NCI-H460 (cell line): ENCODE measurements around the gene CNPY1. TPM values are rescaled to one million over a fixed set of nuclear protein-coding genes. Genes with fewer than 3 reads are reported as not detected.
"Not testable (repeated sequence)": the region's sequence is repeated elsewhere in the genome, so short reads cannot be mapped to it uniquely, and the experiment has no call there.

Experiments used
- DNase-seq: peaks from one replicate; pipeline ENCODE4 v3.0.0-alpha.2; 2016; ENCODE audit warnings: low read depth; ENCODE audit errors: extremely low read depth
- total RNA-seq: library from RNA; depleted of rRNA; stranded (reverse); fragments of >200 nt; shearing (Covaris generic); gene quantifications from 2 replicates; pipeline ENCODE4 v1.2.3, GENCODE V29; 2014

CNPY1 gene
- total RNA-seq, 1 experiment from 2014 or later, result not detected

DNA sequence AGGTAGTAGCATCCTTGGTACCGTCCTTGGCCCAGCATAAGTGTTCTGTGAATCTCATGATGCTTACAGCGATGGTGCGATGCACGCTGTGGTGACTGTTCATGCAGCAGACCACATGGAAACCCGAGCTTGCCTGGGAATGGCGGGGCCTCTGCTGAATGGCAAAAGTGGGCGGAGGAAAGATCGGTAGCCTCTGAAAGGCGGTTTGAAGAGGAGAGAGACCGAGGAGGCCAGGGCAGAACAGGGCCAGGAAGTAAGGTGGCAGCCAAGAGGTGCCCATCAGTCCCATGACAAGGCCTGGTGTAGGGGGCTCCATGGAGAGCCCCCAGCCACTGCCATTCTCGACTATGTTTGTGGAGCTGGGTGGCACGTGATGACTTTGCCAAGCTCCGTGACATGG, 33.2 kb upstream of the CNPY1 start:
- no peak for DNase-seq

DNA sequence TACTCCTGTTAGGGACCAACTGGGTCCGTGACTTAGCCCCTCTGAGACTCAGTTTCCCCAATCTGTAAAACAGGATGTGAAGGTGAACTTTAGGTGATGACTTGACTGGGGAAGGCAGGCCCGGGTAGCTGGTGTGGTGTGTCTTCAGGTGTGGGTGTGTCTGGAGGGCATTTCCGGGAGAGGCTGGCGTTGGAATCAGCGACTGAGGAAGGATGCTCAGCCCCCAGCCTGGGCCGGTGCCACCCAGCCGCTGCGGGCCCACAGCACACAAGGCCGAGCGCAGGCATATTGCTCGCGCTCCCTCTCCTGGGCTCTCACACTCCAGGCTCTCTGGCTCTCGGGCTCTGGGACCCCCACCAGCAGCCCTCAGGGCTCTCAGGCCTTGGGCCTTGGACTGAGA, 31.7 kb upstream of the CNPY1 start:
- DNase-seq, result no peak

DNA sequence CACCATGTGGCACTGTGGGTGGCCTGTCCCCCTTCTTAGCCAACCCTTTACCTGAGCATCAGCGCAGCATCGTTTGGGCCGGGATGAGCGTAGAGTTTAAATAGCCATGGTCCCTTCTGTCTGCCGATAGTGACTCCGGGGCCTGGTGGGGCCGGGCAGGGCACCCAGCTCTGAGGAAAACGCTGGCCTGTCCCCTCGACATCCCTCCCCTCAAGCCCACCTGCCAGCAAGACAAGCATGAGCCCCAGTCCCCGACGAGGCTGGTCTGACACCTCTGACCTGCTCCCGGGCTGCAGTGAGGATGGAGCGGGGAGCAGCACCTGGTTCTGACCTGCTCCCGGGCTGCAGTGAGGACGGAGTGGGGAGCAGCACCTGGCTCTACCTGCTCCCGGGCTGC, 31.1 kb upstream of the CNPY1 start:
- DNase-seq, result no peak

GRCh38 chr7:155576900-155577508, 30.6 kb upstream of the CNPY1 start:
- no peak for DNase-seq

DNA sequence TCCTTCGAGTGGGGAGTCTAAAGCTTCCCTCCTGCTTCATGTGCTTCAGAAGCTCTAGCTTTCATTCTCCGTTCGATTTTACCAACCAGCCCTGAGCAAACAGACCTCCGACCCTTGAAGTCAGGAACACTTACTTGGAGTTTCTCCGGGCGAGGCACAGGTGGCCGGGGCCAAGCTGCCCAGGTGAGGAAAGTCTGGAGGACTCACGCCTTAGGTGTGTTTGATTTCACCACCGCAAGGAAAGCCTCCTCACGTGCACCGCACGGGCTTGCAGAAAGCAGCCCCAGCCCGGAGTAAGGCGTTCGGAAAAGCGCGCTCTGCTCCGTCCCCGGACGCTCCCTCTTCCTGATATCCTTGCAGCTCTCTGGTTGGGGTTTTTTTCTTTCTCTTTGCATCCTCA, 30.1 kb upstream of the CNPY1 start:
- no peak for DNase-seq

DNA sequence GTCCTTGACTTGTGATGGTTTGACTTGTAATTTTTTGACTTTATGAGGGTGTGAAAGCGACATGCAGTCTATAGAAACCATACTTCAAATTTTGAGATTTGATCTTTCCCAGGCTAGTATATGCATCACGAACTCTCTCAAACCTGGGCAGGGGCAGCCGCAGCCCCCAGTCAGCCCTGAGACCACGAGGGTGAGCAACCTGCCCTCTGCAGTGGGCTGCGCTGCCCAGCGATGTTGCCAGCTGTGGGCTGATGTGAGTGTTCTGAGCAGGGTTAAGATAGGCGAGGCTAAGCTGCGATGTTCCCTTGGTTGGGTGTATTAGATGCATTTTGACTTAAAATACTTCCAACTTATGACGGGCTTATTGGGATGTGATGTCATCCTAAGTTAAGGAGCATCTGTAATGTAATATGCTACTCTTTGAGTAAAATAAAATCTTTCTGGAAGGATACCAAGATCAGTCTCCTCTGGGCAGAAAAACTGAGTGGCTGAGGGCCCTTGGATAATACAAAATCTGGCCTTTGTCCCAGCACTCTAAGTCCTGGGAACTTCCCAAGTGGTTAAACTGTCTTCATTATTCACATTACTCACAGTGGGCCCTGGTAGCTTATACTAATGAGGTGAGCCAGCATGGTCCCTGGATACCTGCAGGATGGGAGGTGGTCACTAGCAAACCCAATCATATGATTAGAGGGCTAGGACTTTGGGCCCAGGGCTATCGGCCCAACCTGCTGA, 28.4 kb upstream of the CNPY1 start:
- DNase-seq, result no peak

GRCh38 chr7:155571581-155572345, 25.4 kb upstream of the CNPY1 start:
- no peak for DNase-seq

GRCh38 chr7:155570991-155571390, 24.6 kb upstream of the CNPY1 start:
- no peak for DNase-seq

DNA sequence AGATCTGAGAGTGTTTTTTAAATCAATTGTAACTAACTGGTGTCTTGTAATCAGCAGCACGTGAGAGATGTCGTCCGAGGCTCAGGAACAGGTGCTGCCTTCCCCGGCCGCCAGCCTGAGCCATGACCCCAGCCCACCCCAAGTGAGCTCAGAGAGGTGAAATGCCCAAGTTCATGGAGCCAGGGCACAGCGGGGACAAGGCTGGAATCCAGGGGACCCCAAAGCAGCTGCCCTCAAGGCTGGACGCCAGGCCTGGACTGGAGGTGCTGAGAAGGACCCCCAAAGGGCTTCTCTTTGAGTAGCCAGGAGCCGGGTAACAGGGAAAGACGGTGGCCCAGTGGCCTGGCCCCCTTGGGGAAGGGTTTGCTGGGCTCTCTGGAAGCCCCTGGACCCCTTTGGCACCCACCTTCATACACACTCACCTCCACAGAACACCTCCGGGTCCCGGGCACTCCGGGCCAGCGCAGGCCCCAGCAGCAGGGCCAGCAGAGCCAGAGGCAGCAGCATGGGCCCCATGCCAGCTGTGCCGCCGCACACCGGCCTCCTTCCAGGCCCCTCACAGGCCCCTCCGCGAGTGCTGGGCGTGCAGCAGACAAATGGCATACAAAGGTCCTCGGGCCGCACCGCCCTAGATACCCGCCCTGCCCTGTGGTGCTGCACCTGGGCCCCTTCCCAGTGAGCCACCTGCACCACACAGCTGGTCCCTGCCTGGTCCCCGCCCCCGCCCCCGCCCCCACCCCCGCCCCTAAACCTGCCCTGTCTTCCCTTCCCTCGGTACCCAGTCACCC, 24.0 kb upstream of the CNPY1 start:
- DNase-seq, result no peak

DNA sequence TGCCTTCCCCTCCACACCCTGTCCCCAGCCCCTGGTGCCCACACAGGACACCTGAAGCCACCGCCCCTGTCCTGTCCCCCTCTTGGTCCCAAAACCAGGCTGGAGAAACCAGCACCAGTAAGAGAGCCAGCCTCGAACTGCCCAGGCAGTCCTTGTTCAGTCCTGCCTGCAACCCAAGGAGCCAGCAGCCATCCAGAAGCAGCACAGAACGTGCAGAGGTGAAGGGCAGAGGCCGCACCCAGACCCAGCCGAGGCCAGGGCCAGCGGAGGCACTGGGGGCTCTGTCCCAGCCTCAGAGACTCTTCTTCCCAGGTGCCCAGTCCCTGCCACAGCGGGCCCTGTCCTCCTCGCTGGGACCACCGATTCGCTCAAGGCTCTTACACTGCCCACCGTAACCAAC, 23.3 kb upstream of the CNPY1 start:
- no peak for DNase-seq

DNA sequence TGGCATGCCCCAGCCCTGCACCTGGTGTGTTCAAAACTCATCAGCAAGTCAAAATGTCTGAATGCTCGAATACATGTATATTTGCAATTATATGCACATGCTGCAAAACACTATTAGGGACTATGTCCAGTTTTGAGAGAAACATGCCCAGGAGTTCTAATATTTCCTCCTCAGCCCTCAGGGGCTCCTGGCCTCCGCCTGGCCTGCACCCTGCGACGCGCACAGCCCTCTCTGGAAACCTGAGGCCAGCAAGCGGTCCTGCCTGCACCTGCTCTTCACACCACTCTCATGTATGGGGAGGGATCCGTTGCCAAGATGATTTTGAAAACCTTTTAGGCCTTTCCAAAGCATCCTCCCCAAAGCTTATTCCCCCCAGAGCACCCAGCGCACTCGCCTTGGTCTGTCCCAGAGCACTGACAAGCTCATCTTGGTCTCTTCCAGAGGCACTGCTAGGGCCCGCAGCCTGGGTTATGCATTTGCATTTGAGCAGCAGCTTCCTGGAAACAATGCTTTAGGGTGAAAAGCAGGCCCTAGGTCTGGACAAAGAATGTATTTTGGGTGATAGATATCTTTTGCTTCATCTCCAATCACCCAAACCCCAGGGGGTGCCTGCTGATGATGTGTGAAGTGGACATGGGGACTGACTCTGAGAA, 22.6 kb upstream of the CNPY1 start:
- DNase-seq, result no peak

GRCh38 chr7:155568333-155568660, 21.9 kb upstream of the CNPY1 start:
- DNase-seq, result no peak

DNA sequence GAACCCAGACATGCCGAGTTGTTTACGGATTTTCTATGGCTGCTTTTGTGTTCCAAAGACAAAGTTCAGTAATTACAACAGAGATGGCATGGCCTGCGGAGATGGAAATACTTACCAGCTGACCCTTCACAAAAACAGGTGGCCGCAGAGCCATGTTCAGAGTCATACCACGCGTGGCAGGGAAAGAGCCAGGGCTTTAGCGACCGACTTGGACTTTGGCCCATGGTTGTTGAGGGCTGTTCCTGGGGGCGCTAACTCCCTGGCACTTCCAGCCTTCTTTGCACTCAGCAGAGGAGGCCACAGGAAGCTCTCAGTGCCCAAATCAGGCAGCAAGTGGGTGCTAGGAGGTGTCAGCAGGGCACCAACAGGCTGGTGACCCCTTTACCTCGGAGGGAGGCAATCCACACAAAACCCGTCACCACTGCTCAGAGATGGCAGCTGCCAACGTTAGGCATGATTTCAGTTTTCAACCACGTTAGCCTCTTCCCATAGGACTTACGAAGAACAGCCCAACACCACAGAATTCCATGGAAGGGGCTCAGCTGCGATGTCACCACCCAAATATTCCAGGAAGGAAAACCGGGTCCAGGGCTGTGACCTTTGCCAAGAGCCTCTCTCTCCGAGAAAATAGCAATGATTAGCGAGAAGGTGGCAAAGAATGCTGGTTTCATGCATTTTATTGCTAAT, 21.4 kb upstream of the CNPY1 start:
- no peak for DNase-seq

GRCh38 chr7:155566011-155566836, 19.9 kb upstream of the CNPY1 start:
- DNase-seq, result no peak

- no peak for DNase-seq
Measured at GRCh38 chr7:155565596-155565995, 19.2 kb upstream of the CNPY1 start.

DNA sequence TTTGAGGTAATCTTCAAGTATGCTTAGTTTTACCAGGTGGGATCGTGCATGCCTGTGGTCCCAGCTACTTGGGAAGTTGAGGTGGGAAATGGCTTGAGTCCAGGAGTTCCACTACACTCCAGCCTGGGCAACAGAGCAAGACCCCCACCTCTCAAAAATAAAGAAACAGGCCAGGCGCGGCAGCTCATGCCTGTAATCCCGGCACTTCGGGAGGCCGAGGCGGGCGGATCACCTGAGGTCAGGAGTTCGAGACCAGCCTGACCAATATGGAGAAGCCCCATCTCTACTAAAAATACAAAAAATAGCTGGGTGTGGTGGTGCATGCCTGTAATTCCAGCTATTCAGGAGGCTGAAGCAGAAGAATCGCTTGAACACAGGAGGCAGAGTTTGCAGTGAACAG, 16.6 kb upstream of the CNPY1 start:
- DNase-seq, result not testable (repeated sequence)

GRCh38 chr7:155562106-155562505, 15.7 kb upstream of the CNPY1 start:
- no peak for DNase-seq

DNA sequence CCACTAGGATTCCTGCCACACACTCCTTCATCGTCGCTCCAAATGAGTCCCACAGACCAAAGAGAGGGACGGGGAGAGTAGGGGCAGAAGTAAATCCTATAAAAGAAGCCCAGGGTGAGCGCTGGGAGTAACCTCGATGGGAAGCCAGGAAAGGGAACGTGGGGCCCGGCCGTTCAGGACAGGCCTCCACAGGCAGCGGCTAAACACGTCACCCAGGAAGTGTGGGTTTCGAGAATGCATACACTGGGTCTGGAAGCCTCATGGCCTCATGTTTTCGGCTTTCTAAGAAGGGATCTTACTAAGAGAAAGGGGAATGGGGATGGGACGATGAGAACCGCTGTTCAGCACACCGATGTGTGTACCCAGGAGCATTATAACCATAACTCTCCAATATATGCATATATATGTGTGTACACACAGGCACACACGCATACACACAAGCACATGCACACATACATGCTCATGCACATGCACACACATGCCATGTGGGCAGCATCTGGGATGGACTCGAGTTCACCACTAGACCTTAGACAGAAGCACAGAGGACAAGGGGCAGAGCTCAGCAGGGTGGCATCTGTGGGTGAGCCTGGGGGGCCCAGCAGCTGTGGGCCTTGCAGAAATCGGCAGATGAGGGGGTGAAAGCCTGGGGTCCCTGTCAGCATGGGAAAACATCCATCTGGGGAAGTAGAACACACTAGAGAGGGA, 14.8 kb upstream of the CNPY1 start:
- no peak for DNase-seq
